DMS114 treated with DMSO at 0.1 percent for 48 hours (cell line): ENCODE data around the gene ELMOD3.
"Not testable (repeated sequence)": the region's sequence is repeated elsewhere in the genome, so short reads cannot be mapped to it uniquely, and the experiment has no call there.

Experiments used
- DNase-seq: peaks from one replicate; lab custom pipeline; 2025; ENCODE audit not compliant: unreplicated experiment; lab: John Stamatoyannopoulos, UW

The ELMOD3 gene

GRCh38 chr2:85439569-85439968, 85.0 kb downstream of the ELMOD3 start:
- not testable (repeated sequence) for DNase-seq

GRCh38 chr2:85439986-85440385, 85.4 kb downstream of the ELMOD3 start:
- no peak for DNase-seq

GRCh38 chr2:85440729-85441128, 86.2 kb downstream of the ELMOD3 start:
- no peak for DNase-seq
